NAMALWA (cell line): ENCODE data around the gene SYTL1.
A peak's percentile ranks its signal among the peaks of the same experiment; 100 is the strongest.

Experiments used
- DNase-seq: peaks from one replicate; pipeline ENCODE4 v3.0.0-alpha.2; 2015; ENCODE audit warnings: low spot score

Gene SYTL1

GRCh38 chr1:27348861-27349783 lies 7.3 kb downstream of the SYTL1 start:
- DNase-seq, result no peak

- no peak for DNase-seq
Measured at GRCh38 chr1:27349784-27350662, 8.2 kb downstream of the SYTL1 start.

GRCh38 chr1:27350663-27351540 lies 9.1 kb downstream of the SYTL1 start:
- no peak for DNase-seq

GRCh38 chr1:27351541-27352107 lies 9.8 kb downstream of the SYTL1 start:
- no peak for DNase-seq

- no peak for DNase-seq
Measured at GRCh38 chr1:27353166-27353565, 11.3 kb downstream of the SYTL1 start.

- DNase-seq, result no peak
Measured at GRCh38 chr1:27353629-27354028, 11.8 kb downstream of the SYTL1 start.

GRCh38 chr1:27355683-27356082 lies 13.9 kb downstream of the SYTL1 start:
- no peak for DNase-seq

- no peak for DNase-seq
Measured at GRCh38 chr1:27356277-27356618, 14.4 kb downstream of the SYTL1 start.

GRCh38 chr1:27356619-27357280 lies 14.9 kb downstream of the SYTL1 start:
- no peak for DNase-seq

GRCh38 chr1:27357281-27358037 lies 15.6 kb downstream of the SYTL1 start:
- DNase-seq, result peak; percentile 74

- no peak for DNase-seq
Measured at GRCh38 chr1:27358038-27358927, 16.5 kb downstream of the SYTL1 start.

GRCh38 chr1:27358928-27359313 lies 17.1 kb downstream of the SYTL1 start:
- no peak for DNase-seq

GRCh38 chr1:27359822-27360158 lies 18.0 kb downstream of the SYTL1 start:
- DNase-seq, result no peak

GRCh38 chr1:27360159-27361043 lies 18.6 kb downstream of the SYTL1 start:
- peak; percentile 46 for DNase-seq

GRCh38 chr1:27361044-27361402 lies 19.2 kb downstream of the SYTL1 start:
- DNase-seq, result no peak

GRCh38 chr1:27361553-27361952 lies 19.7 kb downstream of the SYTL1 start:
- DNase-seq, result no peak

- peak; percentile 54 for DNase-seq
Measured at GRCh38 chr1:27363766-27364695, 22.2 kb downstream of the SYTL1 start.
